Brain pericyte (primary cell): ENCODE data around the gene NETO1.
A peak's percentile ranks its signal among the peaks of the same experiment; 100 is the strongest.

Experiments
- DNase-seq: peaks from one replicate; pipeline ENCODE4 v3.0.0-alpha.2; 2012; ENCODE audit warnings: low read depth, low spot score

Gene NETO1, protein sequence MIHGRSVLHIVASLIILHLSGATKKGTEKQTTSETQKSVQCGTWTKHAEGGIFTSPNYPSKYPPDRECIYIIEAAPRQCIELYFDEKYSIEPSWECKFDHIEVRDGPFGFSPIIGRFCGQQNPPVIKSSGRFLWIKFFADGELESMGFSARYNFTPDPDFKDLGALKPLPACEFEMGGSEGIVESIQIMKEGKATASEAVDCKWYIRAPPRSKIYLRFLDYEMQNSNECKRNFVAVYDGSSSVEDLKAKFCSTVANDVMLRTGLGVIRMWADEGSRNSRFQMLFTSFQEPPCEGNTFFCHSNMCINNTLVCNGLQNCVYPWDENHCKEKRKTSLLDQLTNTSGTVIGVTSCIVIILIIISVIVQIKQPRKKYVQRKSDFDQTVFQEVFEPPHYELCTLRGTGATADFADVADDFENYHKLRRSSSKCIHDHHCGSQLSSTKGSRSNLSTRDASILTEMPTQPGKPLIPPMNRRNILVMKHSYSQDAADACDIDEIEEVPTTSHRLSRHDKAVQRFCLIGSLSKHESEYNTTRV

DNA sequence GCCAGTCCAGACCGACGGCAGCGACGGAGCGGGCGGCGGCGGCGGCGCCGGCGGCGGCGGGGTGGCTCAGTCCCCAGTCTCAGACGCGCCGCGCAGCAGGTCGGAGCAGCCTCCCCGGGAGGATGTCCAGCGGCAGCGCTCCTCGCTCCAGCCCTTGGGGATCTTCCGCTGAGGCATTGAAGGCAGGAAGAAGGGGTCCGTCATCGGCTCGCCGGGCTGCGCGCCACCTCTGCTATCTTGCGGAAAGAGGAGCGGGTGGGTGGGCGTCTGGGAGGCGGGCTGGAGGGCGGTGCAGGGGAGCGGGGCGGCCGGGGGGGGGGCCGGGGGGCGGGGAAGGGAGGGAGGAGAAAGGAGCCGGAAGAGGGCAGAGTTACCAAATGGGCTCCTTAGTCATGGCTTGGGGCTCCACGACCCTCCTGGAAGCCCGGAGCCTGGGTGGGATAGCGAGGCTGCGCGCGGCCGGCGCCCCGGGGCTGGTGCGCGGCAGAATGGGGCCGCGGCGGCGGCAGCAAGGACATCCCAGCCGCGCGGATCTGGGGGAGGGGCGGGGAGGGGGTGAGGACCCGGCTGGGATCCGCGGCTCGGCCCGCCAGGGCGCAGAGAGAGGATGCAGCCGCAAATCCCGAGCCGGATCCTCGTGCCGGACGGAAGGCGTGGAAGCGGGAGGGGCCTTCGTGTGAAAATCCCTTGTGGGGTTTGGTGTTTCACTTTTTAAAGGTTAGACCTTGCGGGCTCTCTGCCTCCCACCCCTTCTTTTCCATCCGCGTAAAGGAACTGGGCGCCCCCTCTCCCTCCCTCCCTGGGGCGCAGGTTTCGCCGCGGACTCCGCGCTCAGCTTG is at the start of gene NETO1:
Gene NETO1, minus strand, starts transcription at position 242 of the 839 bp plus-strand sequence. CDS start 696 bp downstream, outside the sequence.
- DNase-seq: no peak

DNA sequence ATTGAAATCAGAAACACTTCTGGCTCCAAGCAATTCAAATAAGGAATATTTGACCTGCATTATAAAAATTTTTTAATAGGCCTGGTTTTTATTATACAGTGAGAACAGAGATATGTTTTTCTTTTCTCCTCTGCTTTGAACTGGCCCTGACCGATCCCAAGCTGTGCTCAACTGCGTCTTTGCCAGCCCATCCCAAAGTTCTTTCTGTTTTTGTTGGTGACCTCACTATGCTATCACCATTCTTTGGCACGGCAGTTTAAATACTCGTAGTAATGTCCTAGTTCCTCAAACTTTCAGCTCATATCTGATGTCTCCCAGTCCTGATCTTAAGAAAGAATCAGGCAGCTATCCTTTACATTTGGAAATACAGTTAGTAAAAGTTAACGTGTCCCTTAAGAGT is 42.3 kb upstream of the NETO1 start:
- peak; percentile 60 for DNase-seq

DNA sequence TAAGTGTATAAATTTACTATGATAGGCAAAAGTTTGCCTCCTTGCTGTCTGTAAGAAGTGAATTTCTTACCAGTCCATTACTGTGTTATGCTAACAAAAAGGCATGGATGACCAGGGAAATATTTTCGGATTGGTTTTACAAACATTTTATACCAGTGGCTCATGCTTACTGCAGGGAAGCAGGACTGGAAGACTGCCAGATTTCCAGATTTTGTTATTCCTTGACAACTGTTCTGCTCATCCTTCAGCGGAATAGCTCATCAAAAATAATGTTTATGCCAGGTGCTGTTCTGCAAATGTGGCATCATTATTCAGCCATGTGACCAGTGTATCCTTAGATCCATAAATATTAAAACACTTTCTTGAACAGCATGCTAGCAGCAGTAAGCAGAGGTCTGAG is 40.4 kb upstream of the NETO1 start:
- DNase-seq: peak; percentile 80

DNA sequence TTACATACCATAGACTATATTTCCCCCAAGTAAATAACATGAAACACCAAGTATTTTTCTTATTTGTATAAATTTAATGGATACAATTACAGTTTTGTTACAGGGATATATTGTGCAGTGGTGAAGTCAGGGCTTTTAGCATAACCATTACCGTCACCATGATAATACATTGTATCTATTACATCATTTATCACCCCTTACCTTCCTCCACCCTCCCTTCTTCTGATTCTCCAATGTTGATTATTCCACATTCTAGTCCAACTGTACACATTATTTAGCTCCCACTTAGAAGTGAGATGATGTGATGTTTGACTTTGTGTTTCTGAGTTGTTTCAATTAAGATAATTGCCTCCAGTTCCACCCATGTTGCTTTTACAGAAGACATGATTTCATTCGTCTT is 35.2 kb upstream of the NETO1 start:
- no peak for DNase-seq

DNA sequence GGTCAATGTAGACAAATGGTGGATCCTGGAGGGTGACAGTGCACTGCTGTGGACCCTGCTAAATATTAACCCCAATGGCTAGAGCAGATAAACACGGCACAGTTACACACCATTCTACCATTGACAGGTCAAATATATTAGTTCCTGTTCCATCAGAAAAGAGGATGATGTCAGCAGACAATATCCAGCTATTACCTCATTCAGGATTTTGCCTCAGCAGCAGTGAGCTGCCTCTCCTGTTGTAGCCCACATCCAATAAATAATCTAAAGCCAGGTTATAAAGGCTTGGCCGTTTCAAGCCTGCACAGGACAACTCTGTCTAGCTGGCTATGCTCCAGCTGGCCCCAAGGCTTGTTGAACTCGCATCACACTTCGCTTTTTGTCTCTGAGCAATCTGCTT is 31.6 kb upstream of the NETO1 start:
- DNase-seq: no peak

DNA sequence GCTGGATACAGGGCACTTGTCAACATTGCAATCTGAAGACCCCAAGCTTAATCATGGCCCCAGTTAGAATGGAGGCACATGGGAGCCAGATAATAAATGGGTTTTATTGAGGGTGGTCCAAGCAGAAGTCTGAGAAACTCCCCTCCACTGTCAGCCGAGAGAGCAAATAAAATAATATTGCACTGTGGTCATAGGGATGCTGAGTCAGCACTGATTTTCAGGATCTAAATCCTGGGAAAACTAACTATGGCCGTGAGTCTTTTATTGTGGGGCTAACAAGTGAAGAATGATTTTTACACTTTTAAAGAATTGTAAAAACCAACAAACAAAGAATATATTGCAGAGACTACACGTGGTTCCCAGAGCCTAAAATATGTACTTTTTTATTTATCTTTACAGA is 31.1 kb upstream of the NETO1 start:
- no peak for DNase-seq

DNA sequence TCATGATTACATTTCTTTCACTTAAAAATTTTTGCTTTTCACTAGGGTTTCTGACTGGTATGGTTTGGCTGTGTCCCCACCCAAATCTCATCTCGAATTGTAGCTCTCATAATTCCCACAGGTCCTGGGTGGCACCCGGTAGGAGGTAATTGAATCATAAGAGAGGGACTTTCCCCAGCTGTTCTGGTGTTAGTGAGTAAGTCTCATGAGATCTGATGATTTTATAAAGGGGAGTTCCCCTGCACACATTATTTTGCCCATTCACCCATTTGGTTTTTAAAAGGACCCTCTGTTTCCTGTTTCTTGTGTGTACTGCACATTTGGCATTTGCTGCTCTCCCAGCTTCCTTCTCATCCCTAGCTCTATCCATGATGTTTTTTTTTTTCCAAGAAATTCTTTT is 27.8 kb upstream of the NETO1 start:
- DNase-seq: no peak

DNA sequence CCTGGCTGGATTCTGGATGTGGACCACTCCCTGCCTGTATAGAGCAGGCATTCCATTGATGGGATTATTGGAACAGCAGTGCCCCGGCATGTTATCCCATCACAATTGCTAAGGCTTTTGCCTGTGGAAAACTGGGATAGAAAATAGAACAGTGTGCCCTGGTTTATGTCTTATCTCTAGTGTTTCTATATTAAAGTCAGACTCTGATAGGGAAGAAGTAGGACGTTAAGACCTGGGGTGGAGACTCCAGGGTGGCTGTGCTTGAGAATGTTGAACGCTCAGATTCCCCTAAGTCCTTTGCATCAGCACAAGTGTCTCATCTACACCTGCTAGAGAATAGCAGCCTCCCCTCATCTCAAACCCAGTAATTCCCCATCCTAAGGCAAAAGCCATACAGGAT is 10.8 kb upstream of the NETO1 start:
- no peak for DNase-seq

DNA sequence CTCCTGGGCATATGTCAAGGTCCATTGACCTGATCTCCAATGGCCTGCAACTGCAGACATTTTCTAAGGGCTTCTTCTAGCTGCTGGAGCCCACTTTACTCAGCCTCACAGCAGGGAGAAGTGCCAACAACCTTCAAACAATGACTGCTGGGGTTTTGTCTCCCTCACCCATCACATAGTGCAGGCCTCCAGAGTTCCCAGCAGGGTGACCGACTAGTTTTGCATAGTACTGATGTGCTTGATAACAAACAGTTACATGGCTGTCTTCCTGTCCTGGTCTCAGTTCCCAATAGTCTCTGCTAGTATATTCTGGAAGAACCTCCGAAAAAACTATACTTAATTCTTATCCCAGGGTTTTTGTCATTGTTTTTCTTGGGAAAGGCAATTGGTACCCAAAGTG is 10.4 kb upstream of the NETO1 start:
- DNase-seq: no peak

DNA sequence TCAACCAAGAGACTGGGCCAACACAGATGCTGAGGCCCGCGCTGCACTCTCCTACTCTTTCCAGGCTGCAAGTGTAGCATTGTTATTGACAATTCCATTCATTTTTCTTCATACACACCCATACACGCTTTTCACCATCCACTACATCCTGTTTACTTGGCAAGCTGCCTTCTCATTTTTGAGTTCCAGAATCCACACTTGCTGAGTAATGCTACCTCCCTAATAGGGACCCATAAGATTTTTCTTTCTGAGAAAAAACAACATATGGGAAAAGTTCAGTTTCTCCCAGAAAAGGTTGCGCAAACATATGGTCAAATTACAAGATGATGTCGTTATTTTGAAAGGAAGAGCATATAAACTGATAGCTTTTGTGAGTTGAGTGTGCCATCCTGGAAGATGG is 3.3 kb upstream of the NETO1 start:
- peak; percentile 44 for DNase-seq

DNA sequence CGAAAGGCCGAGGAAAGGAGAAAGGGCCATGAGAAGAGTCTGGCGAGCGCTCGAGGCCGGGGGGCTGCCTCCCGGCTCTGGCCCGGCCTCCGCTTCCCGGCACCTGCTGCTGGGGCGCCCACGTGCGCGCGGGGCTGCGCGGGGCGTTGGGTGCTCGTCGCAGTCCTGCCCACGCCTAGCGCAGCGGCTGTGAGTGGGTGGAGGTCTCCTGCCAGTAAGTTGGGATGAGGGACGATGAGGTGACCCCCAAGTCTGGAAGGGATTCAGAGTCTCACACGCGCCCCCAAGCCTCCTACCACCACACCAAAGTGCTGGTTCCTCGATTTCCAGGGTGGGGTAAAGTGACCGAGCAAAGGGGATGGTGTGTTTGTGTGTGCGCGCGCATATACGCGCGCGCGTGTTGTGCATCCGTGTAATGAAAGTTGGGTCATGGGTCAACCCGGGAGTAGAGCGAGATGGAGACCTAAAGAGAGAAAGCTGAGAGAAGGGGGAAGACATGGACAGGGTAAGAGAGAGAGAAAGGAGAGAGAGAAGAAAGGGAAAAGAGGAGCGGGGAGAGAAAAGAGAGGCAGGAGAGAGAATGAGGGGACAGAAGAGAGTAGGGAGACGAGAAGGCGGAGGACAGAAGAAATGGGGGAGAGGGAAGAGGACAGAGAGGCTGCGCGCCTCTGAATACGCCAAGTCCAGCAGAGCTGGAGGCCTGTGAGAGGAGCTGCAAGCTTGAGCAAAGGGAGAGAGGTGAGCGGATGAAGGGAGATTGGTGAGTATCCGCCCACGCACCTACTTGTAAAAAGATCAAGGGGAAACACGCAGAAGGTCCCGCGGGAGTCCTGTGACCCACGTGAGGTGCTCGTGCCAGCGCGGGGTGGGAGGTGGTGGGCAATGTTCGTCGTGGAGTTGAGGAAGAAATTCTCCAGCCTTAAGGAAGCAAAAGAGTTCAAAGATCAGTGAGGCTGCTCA is 1.7 kb upstream of the NETO1 start:
- DNase-seq: no peak

DNA sequence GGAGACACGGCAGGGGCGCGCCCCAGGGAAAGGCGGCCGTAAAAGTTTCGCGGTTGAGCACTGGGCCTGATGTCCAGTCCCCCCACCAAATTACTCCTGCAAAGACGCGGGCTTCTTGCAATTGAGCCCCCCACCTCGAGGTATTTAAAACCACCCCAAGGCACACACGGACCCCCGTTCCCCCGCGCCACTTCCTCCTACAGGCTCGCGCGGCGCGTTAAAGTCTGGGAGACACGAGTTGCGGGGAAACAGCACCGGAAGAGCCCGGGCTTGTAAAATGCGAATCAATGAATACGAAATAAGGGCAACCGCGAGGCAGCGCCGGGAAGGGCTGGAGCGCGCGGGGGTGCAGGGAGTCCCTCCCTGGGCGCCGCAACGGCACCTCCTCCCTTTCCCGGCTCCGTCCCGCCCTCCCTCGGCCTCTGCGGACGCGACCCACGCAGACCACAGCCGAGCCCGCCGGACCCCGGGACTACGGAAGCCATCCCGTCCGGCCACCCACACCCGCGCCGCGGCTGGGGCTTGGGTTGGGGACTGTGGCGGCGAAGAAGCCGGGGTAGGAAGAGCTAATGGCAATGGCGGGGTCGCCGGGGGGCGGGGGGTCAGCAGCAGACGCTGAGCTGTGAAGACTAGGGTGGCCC is 918 bp upstream of the NETO1 start:
- DNase-seq: no peak

DNA sequence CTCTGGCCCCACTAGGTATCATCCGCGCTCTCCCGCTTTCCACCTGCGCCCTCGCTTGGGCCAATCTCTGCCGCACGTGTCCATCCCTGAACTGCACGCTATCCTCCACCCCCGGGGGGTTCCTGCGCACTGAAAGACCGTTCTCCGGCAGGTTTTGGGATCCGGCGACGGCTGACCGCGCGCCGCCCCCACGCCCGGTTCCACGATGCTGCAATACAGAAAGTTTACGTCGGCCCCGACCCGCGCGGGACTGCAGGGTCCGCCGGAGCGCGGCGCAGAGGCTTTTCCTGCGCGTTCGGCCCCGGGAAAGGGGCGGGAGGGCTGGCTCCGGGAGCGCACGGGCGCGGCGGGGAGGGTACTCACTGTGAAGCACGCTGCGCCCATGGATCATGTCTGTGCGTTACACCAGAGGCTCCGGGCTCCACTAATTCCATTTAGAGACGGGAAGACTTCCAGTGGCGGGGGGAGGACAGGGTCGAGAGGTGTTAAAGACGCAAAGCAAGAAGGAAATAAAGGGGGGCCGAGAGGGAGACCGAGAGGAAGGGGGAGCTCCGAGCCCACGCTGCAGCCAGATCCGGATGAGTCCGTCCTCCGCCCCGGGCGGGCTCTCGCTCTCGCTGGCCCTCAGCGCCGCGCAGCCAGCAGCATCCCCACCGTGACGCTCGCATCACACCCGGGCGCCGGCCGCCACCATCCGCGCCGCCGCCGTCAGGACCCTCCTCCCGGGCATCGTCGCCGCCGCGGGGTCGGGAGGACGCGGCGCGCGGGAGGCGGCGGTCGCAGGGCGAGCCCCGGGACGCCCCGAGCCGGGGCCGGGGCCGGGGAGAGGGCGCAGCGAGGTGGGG is 664 bp downstream of the NETO1 start:
- no peak for DNase-seq

DNA sequence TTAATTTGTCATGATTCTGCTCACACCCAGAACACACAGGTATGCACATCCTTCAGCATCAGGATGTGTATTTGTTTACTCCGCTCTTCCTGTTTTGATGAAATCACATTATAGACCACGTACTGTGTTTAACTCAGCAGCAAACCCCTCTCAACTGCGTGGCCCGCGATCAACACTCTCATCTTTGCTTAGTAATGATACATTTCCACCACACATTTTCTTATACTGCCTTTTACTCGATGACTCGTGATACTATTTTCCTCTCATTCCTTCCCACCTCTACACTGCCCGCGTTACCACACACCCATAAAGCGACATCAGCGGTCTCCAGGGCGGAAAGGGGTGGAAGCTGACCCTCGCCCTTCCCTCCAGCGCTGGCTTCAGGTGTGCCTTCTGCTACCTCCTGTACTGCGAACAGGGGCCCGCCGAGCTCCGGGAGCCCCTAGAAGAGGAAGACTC is 1.3 kb downstream of the NETO1 start:
- DNase-seq: no peak

DNA sequence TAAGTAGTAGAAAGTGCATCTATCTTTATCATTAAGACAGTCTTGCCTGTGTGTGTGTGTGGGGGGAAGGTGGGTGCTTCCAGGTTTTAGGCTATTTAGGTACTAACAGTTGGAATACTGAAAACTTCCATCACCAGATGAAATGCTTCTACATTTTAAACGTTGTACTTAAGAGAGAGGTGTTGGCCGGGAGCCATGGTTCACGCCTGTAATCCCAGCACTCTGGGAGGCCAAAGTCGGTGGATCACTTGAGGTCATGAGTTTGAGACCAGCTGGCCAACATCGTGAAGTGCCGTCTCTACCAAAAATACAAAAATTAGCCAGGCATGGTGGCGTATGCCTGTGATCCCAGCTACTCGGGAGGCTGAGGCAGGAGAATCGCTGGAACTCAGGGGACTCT is 4.0 kb downstream of the NETO1 start:
- DNase-seq: no peak

DNA sequence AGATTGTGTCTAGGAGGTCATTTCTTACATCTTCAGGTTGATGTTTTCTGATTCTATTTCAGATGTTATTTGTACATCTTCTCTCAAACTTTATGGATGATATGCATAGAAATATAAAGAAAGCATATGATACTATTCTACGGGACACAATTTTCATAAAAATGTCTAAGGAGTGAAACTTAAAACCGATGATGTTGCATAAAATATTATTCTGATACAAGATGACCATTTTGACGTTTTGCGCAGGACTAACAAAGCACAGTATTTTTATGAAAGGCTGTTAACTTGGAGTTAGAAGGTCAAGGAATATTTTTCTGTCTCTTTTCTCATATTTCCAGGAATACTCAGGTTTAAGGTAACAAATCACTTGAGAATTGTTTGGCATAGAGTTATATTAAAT is 8.7 kb downstream of the NETO1 start:
- no peak for DNase-seq

DNA sequence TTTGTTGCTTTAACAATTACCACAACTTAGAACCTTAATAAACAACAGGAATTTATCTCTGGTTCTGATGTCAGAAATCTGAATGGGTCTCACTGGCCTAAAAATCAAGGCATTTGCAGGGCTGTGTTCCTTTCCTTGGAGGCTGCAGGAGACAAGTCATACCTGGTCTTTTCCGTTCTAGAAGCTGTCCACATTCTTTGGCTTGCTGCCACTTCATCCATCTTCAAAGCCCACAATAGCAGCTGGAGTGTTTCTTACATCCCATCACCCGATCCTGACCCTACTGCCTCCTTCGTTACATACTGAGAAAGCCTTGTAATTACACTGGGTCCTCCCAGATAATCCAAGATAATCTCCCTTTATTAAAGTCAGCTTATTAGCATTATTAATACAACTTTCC is 18.1 kb downstream of the NETO1 start:
- DNase-seq: no peak

DNA sequence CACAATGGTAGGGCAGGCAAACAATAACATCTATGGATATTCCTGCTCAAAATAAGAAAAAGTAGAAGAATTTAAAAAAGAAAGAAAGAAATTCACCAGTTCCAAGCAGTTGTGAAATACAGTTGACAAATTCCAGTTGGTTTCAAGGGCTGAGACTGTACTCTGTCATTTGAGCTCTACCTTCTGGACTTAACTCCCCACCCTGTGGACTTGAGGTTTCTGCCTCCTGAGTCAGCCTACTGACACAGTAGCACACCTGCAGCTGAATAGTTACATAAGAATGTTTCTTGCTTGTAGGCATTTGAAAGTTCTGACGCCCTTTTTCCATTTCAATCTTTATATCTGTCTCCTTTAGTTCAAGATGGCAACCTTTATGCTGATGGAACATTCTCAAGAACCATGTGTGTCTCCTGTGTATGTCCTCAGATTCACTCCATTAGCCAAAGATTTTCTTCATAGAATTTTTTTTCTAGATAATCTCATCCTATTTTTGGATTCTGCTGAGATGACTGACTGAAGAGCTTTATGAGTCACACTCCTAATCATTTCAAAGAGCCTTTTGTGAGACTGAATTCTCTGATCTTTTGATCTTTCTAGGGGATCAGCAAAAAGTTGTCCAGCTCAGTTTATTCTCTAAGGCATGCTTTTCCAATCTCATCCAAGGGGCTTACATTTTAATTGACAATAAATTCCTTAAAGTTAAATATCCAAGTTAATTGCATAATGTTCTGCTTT is 19.1 kb downstream of the NETO1 start:
- DNase-seq: no peak

DNA sequence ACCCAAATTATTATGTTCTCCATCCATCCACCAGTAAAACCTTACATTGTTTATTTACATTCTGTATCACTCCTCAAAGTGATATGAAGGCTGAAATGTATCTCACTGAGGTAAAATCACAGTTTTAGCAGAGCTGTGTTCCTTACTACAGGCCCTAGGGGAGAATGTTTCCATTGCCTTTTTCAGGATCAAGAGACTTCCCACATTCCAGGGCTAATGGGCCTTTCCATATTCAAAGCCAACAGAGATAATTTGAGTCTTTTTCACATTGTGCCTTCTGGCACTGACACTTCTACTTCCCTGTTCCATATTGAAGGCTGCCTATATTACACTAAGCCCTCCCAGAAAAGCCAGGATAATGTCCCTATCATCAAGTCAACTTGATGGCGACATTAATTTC is 20.0 kb downstream of the NETO1 start:
- no peak for DNase-seq
